ENCODE data around the gene PUDP. TPM values are rescaled to one million over a fixed set of nuclear protein-coding genes. Genes with fewer than 3 reads are reported as not detected.
A peak's percentile ranks its signal among the peaks of the same experiment; 100 is the strongest.

The PUDP gene
- total RNA-seq, 6 experiments from 2014 or later: 8.8 to 18.4 (median 11.8) TPM

- DNase-seq: no peak
- H3K9me3 ChIP-seq: no peaks in the 10 kb centered on the region
- peaks cover 0 to 5% (median 0%) of the 10 kb centered on the region in 4 donors for H3K4me1 ChIP-seq
- no peaks in the 10 kb centered on the region for H3K36me3 ChIP-seq
- intact Hi-C loops (cut with DNase I): no loop called here
- TF ChIP-seq POLR2A (IDR thresholded peaks at IDR 0.05) (no peak), CTCF (IDR thresholded peaks at IDR 0.05) (no peak)
- no peaks in the 10 kb centered on the region for H3K27me3 ChIP-seq
- H3K27ac ChIP-seq: no peak overlapping the region
- no peak overlapping the region for H3K4me3 ChIP-seq
- 59% methylated on average over 11 of the region's 21 CpGs for WGBS (ENCODE audit: insufficient coverage, low coverage, low lambda C conversion rate, missing lambda C conversion rate)
- ATAC-seq: peak; percentile 19 to 59 (median 53)
These were observed 64.2 kb downstream of the PUDP start for GRCh38 chrX:7083468-7084396.

DNA sequence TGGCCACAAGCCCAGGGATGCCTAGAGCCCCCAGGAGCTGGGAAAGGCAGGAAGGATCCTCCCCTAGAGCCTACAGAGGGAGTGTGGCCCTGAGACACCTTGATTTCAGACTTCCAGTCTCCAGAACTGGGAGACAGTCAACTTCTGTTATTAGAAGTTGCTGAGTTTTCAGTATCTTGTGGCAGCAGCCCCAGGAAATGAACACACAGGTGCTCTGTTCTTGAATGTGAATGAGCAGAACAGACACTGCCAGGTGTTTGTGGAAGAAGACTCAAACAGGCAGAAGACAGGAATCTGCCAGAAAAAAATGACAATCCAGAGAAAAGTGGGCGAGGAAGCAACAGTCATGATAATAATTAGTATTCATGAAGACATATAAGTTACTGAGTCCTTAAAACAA, 64.9 kb downstream of the PUDP start:
- Histone ChIP-seq H3K9me3 (no peaks in the 10 kb centered on the region), H3K27me3 (no peaks in the 10 kb centered on the region), H3K36me3 (no peaks in the 10 kb centered on the region), H3K4me3 (no peak overlapping the region), H3K27ac (no peak overlapping the region), H3K4me1 (peaks cover 0 to 5% (median 0%) of the 10 kb centered on the region in 4 donors)
- 100% methylated on average over 1 of the region's 1 CpG for WGBS (ENCODE audit: insufficient coverage, low coverage, low lambda C conversion rate, missing lambda C conversion rate)
- intact Hi-C loops (cut with DNase I): no loop called here
- DNase-seq: no peak
- no peak for TF ChIP-seq CTCF (IDR thresholded peaks at IDR 0.05)
- TF ChIP-seq POLR2A (IDR thresholded peaks at IDR 0.05): no peak
- no peak for ATAC-seq

- Histone ChIP-seq H3K27me3 (no peaks in the 10 kb centered on the region), H3K4me1 (peaks cover 0 to 5% (median 2%) of the 10 kb centered on the region in 4 donors), H3K9me3 (no peaks in the 10 kb centered on the region), H3K36me3 (no peaks in the 10 kb centered on the region), H3K27ac (no peak overlapping the region), H3K4me3 (no peak overlapping the region)
- WGBS (ENCODE audit: insufficient coverage, low coverage, low lambda C conversion rate, missing lambda C conversion rate): 18% methylated on average over 1 of the region's 5 CpGs
- no peak for ATAC-seq
- TF ChIP-seq CTCF (IDR thresholded peaks at IDR 0.05) (no peak), POLR2A (IDR thresholded peaks at IDR 0.05) (no peak)
- no peak for DNase-seq
- intact Hi-C loops (cut with DNase I): no loop called here
These were observed 65.4 kb downstream of the PUDP start for GRCh38 chrX:7082556-7082955.

- Histone ChIP-seq H3K9me3 (no peaks in the 10 kb centered on the region), H3K4me3 (no peak overlapping the region), H3K36me3 (no peaks in the 10 kb centered on the region), H3K4me1 (peaks cover 0 to 46% (median 16%) of the 10 kb centered on the region in 4 donors), H3K27me3 (no peaks in the 10 kb centered on the region), H3K27ac (peak overlapping the region in 1 of 3 donors; percentile 14)
- ATAC-seq (peak in 3 of 4 donors; percentile 38 to 75 (median 61)), DNase-seq (peak in 1 of 3 donors; percentile 72)
- intact Hi-C loops (cut with DNase I): no loop called here
- no peak for TF ChIP-seq POLR2A (IDR thresholded peaks at IDR 0.05)
- no peak for TF ChIP-seq CTCF (IDR thresholded peaks at IDR 0.05)
- WGBS (ENCODE audit: insufficient coverage, low coverage, low lambda C conversion rate, missing lambda C conversion rate): 85% methylated on average over 19 of the region's 23 CpGs
These were observed 70.4 kb downstream of the PUDP start for GRCh38 chrX:7077241-7078230.
